IMR-90 (cell line): ENCODE results near the gene KRT3.

Source experiments
- CTCF ChIP-seq: conservative IDR thresholded peaks from 2 replicates; pipeline ENCODE4 v1.5.1; 2012; ENCODE audit warnings: mild to moderate bottlenecking, low read depth, low read length, improper control_type of control experiment
- FOS ChIP-seq: fragments of 150-350 bp; IDR thresholded peaks from 2 replicates; pipeline ENCODE4 v1.6.1; 2016; ENCODE audit warnings: low read depth, low read length
- POLR2A ChIP-seq: IDR thresholded peaks from 2 replicates; pipeline ENCODE4 v1.6.1; 2012; ENCODE audit warnings: mild to moderate bottlenecking, low read depth, low read length
- RAD21 ChIP-seq: IDR thresholded peaks from 2 replicates; pipeline ENCODE4 v1.6.1; 2012; ENCODE audit warnings: low read length, improper control_type of control experiment
- RFX5 ChIP-seq: IDR thresholded peaks from 2 replicates; pipeline ENCODE4 v1.8.0; 2012; ENCODE audit warnings: low read depth, mild to moderate bottlenecking, low read length, moderate library complexity
- USF2 ChIP-seq: fragments of 150-350 bp; IDR thresholded peaks from 2 replicates; pipeline ENCODE4 v1.6.1; 2017; ENCODE audit warnings: mild to moderate bottlenecking, antibody characterized with exemption, low read length, low read depth
- TF ChIP-seq, protein P1 (sequence below): fragments of 150-350 bp; IDR thresholded peaks from 2 replicates; pipeline ENCODE4 v1.6.1; 2016; ENCODE audit warnings: low read depth, mild to moderate bottlenecking, low read length, moderate library complexity, borderline replicate concordance

DNA sequence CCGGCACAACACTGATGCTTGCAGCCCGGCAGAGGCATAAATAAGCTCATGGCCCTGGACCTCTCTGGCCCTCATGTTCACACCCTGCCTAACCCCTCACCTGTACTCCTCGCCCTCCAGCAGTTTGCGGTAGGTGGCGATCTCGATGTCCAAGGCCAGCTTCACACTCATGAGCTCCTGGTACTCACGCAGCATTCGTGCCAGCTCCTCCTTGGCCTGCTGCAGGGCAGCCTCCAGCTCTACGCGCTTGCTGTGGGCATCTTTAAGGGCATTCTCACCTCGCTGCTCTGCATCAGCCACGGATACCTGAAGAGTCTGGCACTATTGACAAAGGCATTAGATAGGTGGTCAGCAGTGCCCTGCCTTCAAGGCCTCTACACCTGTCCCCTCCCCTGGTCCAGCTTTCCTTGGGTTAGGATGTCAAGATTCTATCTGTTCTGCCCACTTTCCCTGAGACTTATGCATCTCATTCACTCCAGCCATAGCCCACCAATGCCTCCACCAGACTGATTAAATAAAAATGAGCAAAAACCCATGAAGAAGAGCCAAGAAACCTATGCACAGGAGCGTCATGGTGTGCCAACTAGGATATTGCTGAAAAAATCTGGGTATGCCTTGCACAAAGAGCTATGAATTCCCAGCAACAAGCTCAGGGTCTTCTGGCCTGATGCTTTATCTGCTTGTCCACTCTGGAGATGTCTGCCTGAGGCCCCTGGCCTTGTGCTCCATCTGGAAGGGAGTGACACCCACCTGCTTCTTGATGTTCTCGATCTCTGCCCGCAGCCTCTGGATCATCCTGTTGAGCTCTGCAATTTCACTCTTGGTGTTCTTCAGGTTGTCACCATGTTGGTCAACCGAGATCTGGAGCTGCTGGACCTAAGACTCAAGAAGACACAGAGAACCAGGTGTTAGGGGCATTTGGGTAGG lies 11.9 kb upstream of the KRT3 start:
- TF ChIP-seq POLR2A (no peak), CTCF (no peak), USF2 (no peak), RAD21 (no peak), RFX5 (no peak), FOS (no peak)
- TF ChIP-seq, protein P1, sequence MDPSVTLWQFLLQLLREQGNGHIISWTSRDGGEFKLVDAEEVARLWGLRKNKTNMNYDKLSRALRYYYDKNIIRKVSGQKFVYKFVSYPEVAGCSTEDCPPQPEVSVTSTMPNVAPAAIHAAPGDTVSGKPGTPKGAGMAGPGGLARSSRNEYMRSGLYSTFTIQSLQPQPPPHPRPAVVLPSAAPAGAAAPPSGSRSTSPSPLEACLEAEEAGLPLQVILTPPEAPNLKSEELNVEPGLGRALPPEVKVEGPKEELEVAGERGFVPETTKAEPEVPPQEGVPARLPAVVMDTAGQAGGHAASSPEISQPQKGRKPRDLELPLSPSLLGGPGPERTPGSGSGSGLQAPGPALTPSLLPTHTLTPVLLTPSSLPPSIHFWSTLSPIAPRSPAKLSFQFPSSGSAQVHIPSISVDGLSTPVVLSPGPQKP: no peak
